A549 (cell line): Measurements from ENCODE around the gene UIMC1.

Source experiments
- BHLHE40 ChIP-seq: IDR thresholded peaks from 2 replicates; pipeline ENCODE4 v1.6.1; 2012; ENCODE audit warnings: low read depth, low read length, inconsistent platforms
- GATA3 ChIP-seq: IDR thresholded peaks from 2 replicates; pipeline ENCODE4 v1.6.1; 2012; ENCODE audit warnings: borderline replicate concordance
- POLR2A ChIP-seq: IDR thresholded peaks from 2 replicates; pipeline ENCODE4 v1.6.1; 2012; ENCODE audit warnings: mild to moderate bottlenecking, low read length
- RCOR1 ChIP-seq: fragments of 150-350 bp; IDR thresholded peaks from 2 replicates; pipeline ENCODE4 v1.6.1; 2014; ENCODE audit warnings: antibody characterized with exemption, low read length, low read depth

DNA sequence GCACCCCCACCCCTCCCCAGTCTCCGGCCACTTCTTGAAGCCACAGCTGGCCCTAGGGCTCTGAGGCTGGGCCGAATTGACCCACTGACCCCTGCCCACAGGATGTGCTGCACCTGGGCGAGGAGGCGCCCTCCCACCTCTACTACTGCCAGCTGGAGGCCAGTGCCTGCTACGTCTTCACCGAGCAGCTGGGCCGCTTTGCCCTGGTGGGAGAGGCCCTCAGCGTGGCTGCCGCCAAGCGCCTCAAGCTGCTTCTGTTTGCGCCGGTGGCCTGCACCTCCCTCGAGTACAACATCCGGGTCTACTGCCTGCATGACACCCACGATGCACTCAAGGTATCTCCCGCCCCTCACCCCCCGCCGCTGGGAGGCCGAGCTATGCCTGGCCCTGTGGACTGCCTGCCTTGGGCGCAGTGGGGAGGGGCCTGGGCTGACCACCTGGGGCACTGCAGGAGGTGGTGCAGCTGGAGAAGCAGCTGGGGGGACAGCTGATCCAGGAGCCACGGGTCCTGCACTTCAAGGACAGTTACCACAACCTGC, 128.7 kb downstream of the UIMC1 start:
- TF ChIP-seq RCOR1 (no peak), GATA3 (no peak), POLR2A (no peak), BHLHE40 (no peak)
